Fibroblast of the aortic adventitia (primary cell): ENCODE results near the gene PTGFRN. TPM values are rescaled to one million over a fixed set of nuclear protein-coding genes. Genes with fewer than 3 reads are reported as not detected.

ENCODE experiments used
- DNase-seq: peaks from one replicate; pipeline ENCODE4 v3.0.0-alpha.2; 2010; ENCODE audit warnings: low read depth
- H3K4me3 ChIP-seq: 2 replicates; pipeline ENCODE4 v1.5.1; 2011; ENCODE audit warnings: low read depth, mild to moderate bottlenecking, control low read depth, low read length, moderate library complexity
- total RNA-seq: library from RNA; depleted of rRNA; stranded (reverse); fragments of >200 nt; gene quantifications from 2 replicates; pipeline ENCODE4 v1.2.3, GENCODE V29; 2012; ENCODE audit warnings: low replicate concordance
- TF ChIP-seq, protein P1 (sequence below): IDR thresholded peaks from 2 replicates; pipeline ENCODE4 v1.5.1; 2011; ENCODE audit warnings: mild to moderate bottlenecking, low read length, control low read depth, inconsistent platforms; ENCODE audit not compliant: insufficient read depth

The PTGFRN gene
- total RNA-seq, 1 donor, result 39.8 TPM

DNA sequence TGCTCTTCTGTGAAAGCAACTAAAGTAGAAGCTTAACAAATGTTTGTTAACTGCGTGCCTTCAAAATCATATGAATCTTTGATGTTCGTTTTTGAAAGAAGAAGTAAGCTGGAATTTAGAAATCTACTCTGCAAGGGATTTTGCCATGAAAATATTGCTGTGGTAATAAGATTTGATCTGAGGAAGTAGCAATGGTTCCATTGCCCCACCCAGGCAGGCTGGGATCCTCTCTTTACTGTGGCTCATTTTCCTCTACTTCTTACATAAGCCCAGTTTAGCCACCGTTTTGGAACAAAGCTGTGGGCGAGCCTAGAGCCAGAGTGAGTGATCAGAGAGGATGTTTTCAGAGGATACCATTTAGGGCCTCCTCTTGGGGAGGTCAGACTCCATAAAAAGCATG, 20.3 kb upstream of the PTGFRN start:
- no peak for DNase-seq
- TF ChIP-seq, protein P1, sequence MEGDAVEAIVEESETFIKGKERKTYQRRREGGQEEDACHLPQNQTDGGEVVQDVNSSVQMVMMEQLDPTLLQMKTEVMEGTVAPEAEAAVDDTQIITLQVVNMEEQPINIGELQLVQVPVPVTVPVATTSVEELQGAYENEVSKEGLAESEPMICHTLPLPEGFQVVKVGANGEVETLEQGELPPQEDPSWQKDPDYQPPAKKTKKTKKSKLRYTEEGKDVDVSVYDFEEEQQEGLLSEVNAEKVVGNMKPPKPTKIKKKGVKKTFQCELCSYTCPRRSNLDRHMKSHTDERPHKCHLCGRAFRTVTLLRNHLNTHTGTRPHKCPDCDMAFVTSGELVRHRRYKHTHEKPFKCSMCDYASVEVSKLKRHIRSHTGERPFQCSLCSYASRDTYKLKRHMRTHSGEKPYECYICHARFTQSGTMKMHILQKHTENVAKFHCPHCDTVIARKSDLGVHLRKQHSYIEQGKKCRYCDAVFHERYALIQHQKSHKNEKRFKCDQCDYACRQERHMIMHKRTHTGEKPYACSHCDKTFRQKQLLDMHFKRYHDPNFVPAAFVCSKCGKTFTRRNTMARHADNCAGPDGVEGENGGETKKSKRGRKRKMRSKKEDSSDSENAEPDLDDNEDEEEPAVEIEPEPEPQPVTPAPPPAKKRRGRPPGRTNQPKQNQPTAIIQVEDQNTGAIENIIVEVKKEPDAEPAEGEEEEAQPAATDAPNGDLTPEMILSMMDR, result no peak
- no peak overlapping the region for H3K4me3 ChIP-seq

- peak; percentile 52 for DNase-seq
- no peak overlapping the region for H3K4me3 ChIP-seq
- TF ChIP-seq, protein P1, result no peak
These were observed 18.2 kb upstream of the PTGFRN start for GRCh38 chr1:116891396-116892079.

GRCh38 chr1:116895073-116895472, 14.6 kb upstream of the PTGFRN start:
- no peak overlapping the region for H3K4me3 ChIP-seq
- TF ChIP-seq, protein P1, result no peak

DNA sequence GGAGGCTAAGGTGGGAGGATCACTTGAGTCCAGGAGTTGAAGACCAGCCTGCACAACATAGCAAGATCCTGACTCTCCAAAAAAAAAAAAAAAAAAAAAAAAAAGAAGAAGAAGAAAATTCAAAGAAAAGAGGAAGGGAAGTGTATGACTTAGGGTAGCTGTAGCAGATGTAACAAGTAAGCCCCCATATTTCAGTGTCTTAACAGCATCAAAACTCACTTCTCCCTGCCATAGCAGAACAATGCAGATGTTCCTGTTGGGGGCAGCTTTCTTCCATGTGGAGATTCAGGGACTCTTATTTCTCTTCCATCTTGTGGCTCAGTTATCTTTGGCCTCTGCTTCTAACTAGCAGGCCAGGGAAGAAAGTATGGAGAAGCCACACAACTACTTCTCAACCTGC, 10.2 kb upstream of the PTGFRN start:
- TF ChIP-seq, protein P1, result no peak
- no peak overlapping the region for H3K4me3 ChIP-seq
- DNase-seq, result no peak

More at GRCh38 chr1:116895073-116895472, 14.6 kb upstream of the PTGFRN start:
- no peak for DNase-seq

GRCh38 chr1:116900471-116901365, 9.0 kb upstream of the PTGFRN start:
- no peak for DNase-seq
- H3K4me3 ChIP-seq, result no peak overlapping the region
- TF ChIP-seq, protein P1, result no peak

GRCh38 chr1:116902027-116902426, 7.7 kb upstream of the PTGFRN start:
- H3K4me3 ChIP-seq, result no peak overlapping the region
- TF ChIP-seq, protein P1, result no peak
- DNase-seq, result no peak
